Endodermal cell (in vitro differentiated cells): ENCODE data around the gene ZNF771. TPM values are rescaled to one million over a fixed set of nuclear protein-coding genes. Genes with fewer than 3 reads are reported as not detected.
A peak's percentile ranks its signal among the peaks of the same experiment; 100 is the strongest.

Experiments used
- DNase-seq: peaks from one replicate; pipeline ENCODE4 v3.0.0-alpha.2; 2017
- H3K27ac ChIP-seq: 2 replicates; pipeline ENCODE4 v1.5.1; 2013; ENCODE audit warnings: mild to moderate bottlenecking, low read depth, low read length, moderate library complexity
- H3K27me3 ChIP-seq: 2 replicates; pipeline ENCODE4 v1.6.1; 2013; ENCODE audit warnings: mild to moderate bottlenecking, low read length, moderate library complexity; ENCODE audit not compliant: insufficient read depth, control insufficient read depth, poor library complexity, severe bottlenecking
- H3K36me3 ChIP-seq: 2 replicates; pipeline ENCODE4 v1.7.0; 2013; ENCODE audit warnings: mild to moderate bottlenecking, low read length, moderate library complexity; ENCODE audit not compliant: control insufficient read depth, insufficient read depth
- H3K4me1 ChIP-seq: one replicate; pipeline ENCODE4 v1.7.0; 2013; ENCODE audit warnings: low read length; ENCODE audit not compliant: control insufficient read depth, insufficient read depth
- H3K4me3 ChIP-seq: 2 replicates; pipeline ENCODE4 v1.5.1; 2013; ENCODE audit warnings: mild to moderate bottlenecking, low read length, moderate library complexity
- H3K9ac ChIP-seq: 2 replicates; pipeline ENCODE4 v1.6.1; 2013; ENCODE audit warnings: mild to moderate bottlenecking, low read length, moderate library complexity; ENCODE audit not compliant: poor library complexity, severe bottlenecking; ENCODE audit errors: extremely low read depth
- H3K9me3 ChIP-seq: 2 replicates; pipeline ENCODE4 v1.6.1; 2013; ENCODE audit warnings: mild to moderate bottlenecking, low read length, moderate library complexity; ENCODE audit not compliant: control insufficient read depth
- H3K27ac Mint-ChIP-seq: 2 replicates; pipeline ENCODE4 v1.8.0; 2020; ENCODE audit warnings: mixed read lengths
- H3K27me3 Mint-ChIP-seq: 2 replicates; pipeline ENCODE4 v1.8.0; 2021; ENCODE audit warnings: mild to moderate bottlenecking, mixed read lengths; ENCODE audit not compliant: insufficient read depth
- H3K36me3 Mint-ChIP-seq: 2 replicates; pipeline ENCODE4 v1.8.0; 2020; ENCODE audit warnings: low read depth, mixed read lengths
- H3K4me1 Mint-ChIP-seq: 2 replicates; pipeline ENCODE4 v1.8.0; 2020; ENCODE audit warnings: mixed read lengths
- H3K4me3 Mint-ChIP-seq: 2 replicates; pipeline ENCODE4 v1.8.0; 2020; ENCODE audit warnings: mild to moderate bottlenecking, moderate library complexity, mixed read lengths
- H3K9me3 Mint-ChIP-seq: 2 replicates; pipeline ENCODE4 v1.8.0; 2020; ENCODE audit warnings: mild to moderate bottlenecking, mixed read lengths
- CTCF ChIP-seq: fragments of 200-600 bp; sonication (generic); conservative IDR thresholded peaks from 2 replicates; pipeline ENCODE4 v1.5.0; 2021; ENCODE audit warnings: antibody characterized with exemption, mild to moderate bottlenecking
- WGBS, 2 experiments: methylation state at CpG; one replicate each; pipeline versions ENCODE4 v1.1.5 to v1.1.7; 2013; ENCODE audit warnings: missing lambda C conversion rate in 2 of 2, mixed read lengths in 1 of 2; ENCODE audit not compliant: insufficient coverage in 1 of 2, insufficient read length in 1 of 2; 5-methylcytosine and 5-hydroxymethylcytosine counted together
- total RNA-seq, 2 donors: library from RNA; stranded (reverse); fragmentation: NEBNext Ultra II Directional in 1 of 2; extraction: Animal tissue kit (Norgen Biotek cat#: 25700) in 1 of 2; gene quantifications; 2 replicates in 1 of 2; 3 replicates in 1 of 2; pipeline ENCODE4 v1.2.1, GENCODE V29; 2021

The ZNF771 gene
- total RNA-seq, 2 donors from 2014 or later: 14.7 to 16.6 TPM

GRCh38 chr16:30399435-30400186 lies 7.8 kb upstream of the ZNF771 start:
- Mint-ChIP-seq H3K4me1 (peaks cover 27% of the 10 kb centered on the region), H3K36me3 (peaks cover 16% of the 10 kb centered on the region), H3K27ac (peak overlapping the region; percentile 97), H3K27me3 (peaks cover 12% of the 10 kb centered on the region), H3K4me3 (peak overlapping the region; percentile 65), H3K9me3 (no peaks in the 10 kb centered on the region)
- WGBS, 2 experiments: 22 to 35% methylated on average over 9 to 12 of the region's 12 CpGs
- H3K27me3 ChIP-seq: no peaks in the 10 kb centered on the region
- no peaks in the 10 kb centered on the region for H3K9me3 ChIP-seq
- peak; percentile 59 for DNase-seq
- H3K36me3 ChIP-seq: peaks cover 25% of the 10 kb centered on the region
- H3K9ac ChIP-seq: peak overlapping the region; percentile 84
- peak overlapping the region; percentile 99 for H3K27ac ChIP-seq
- H3K4me3 ChIP-seq: peak overlapping the region; percentile 73
- no peaks in the 10 kb centered on the region for H3K4me1 ChIP-seq
- TF ChIP-seq CTCF: no peak

DNA sequence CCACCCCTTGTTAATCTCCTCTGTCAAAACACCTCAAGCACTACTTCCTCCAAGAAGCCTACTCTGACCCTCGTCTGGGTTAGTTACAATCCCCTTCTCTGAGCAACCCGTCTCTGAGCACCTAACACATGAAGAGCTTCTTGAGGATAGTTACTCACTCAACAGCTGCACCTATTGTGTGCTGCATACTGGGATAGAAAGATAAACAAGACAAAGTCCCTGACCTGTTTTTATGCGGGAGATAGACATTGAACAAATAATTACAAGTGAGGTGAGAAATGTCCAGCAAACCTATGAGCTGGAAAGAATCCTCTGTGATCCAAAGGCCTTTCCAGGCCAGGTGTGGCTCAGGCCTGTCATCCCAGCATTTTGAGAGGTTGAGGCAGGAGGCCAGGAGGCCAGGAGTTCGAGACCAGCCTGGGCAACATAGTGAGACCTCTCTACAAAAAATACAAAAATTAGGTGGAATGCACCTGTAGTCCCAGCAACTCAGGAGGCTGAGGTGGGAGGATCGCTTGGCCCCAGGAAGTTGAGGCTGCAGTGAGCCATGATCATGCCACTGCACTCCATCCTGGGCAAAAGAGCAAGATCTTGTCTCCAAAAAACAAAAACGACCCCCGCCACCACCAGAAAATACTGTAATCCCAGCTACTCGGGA lies 5.5 kb upstream of the ZNF771 start:
- no peaks in the 10 kb centered on the region for H3K9me3 Mint-ChIP-seq
- DNase-seq: no peak
- 89 to 91% methylated on average over 7 to 8 of the region's 8 CpGs for WGBS, 2 experiments
- Histone ChIP-seq H3K4me1 (no peaks in the 10 kb centered on the region), H3K27me3 (no peaks in the 10 kb centered on the region), H3K36me3 (peaks cover 17% of the 10 kb centered on the region), H3K4me3 (no peak overlapping the region), H3K9me3 (no peaks in the 10 kb centered on the region), H3K9ac (no peak overlapping the region), H3K27ac (peak overlapping the region; percentile 99)
- peaks cover 15% of the 10 kb centered on the region for H3K27me3 Mint-ChIP-seq
- H3K27ac Mint-ChIP-seq: peak overlapping the region; percentile 84
- peaks cover 14% of the 10 kb centered on the region for H3K36me3 Mint-ChIP-seq
- peak overlapping the region; percentile 65 for H3K4me3 Mint-ChIP-seq
- peaks cover 21% of the 10 kb centered on the region for H3K4me1 Mint-ChIP-seq
- TF ChIP-seq CTCF: no peak

DNA sequence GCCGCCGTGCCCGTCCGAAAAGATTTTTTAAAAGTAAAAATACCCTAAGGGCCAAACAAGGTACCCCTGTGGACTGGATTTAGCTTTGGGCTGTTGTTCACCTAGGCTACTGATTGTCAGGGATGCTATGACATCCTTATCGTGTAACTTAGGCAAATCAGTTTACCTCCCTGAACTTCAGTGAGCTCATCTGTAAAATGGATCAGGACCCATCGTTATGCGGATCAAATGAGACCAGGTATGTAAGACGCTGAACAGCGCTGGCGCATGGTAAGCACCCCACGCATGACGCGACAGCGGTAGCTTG lies 658 bp upstream of the ZNF771 start:
- WGBS, 2 experiments: 51 to 54% methylated on average over 14 of the region's 14 CpGs
- H3K4me3 Mint-ChIP-seq: peak overlapping the region; percentile 68
- peaks cover 15% of the 10 kb centered on the region for H3K27me3 Mint-ChIP-seq
- H3K4me1 Mint-ChIP-seq: peaks cover 9% of the 10 kb centered on the region
- no peak overlapping the region for H3K9ac ChIP-seq
- peak overlapping the region; percentile 88 for H3K27ac Mint-ChIP-seq
- no peaks in the 10 kb centered on the region for H3K4me1 ChIP-seq
- peak overlapping the region; percentile 76 for H3K4me3 ChIP-seq
- H3K9me3 ChIP-seq: no peaks in the 10 kb centered on the region
- no peak for TF ChIP-seq CTCF
- no peaks in the 10 kb centered on the region for H3K27me3 ChIP-seq
- no peaks in the 10 kb centered on the region for H3K9me3 Mint-ChIP-seq
- H3K36me3 ChIP-seq: peaks cover 12% of the 10 kb centered on the region
- no peak overlapping the region for H3K27ac ChIP-seq
- no peak for DNase-seq
- peaks cover 14% of the 10 kb centered on the region for H3K36me3 Mint-ChIP-seq
